HG03520 (cell line): ENCODE results near the gene SAAL1.
"Not testable (repeated sequence)": the region's sequence is repeated elsewhere in the genome, so short reads cannot be mapped to it uniquely, and the experiment has no call there.

ENCODE experiments used
- ATAC-seq: cut with Tn5 transposase; IDR thresholded peaks from one replicate; pipeline ENCODE4 v1.9.1; 2021; ENCODE audit warnings: mild to moderate bottlenecking, moderate library complexity; ENCODE audit not compliant: unreplicated experiment

The SAAL1 gene, protein sequence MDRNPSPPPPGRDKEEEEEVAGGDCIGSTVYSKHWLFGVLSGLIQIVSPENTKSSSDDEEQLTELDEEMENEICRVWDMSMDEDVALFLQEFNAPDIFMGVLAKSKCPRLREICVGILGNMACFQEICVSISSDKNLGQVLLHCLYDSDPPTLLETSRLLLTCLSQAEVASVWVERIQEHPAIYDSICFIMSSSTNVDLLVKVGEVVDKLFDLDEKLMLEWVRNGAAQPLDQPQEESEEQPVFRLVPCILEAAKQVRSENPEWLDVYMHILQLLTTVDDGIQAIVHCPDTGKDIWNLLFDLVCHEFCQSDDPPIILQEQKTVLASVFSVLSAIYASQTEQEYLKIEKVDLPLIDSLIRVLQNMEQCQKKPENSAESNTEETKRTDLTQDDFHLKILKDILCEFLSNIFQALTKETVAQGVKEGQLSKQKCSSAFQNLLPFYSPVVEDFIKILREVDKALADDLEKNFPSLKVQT

DNA sequence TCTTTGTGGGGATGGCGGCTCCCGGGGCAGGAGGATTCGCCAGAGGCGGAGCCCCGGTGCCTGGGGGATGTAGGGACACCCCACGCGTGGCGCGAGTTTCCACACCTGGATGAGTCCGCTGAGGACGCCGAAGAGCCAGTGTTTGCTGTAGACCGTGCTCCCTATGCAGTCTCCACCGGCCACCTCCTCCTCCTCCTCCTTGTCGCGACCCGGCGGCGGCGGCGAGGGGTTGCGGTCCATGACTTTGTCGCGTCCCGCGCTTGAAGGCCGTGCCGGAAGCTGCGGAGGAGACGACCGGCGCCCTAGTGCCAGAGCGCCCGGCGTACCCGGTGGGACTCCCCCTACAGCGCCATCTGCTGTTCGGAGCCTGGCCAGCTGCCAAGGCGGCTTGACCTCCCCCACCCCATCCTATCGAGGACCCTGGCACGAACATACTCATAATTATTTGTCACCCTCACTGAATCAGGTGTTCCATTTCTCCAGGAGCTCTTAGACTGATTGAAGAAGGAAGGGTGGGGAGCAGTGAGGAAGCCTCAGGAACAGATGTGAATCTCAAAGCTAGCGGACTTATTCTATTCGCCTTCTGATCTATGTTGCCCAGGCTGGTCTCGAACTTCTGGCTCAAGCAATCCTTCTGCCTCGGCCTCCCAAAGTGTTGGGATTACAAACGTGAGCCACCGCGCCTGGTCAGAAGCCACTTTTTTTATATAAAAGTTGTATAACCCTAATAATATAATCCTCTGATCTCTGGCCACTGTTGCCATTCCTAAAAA lies at the start of gene SAAL1:
SAAL1 (minus strand) TSS at position 281 of the 773 bp plus-strand sequence; CDS start at position 240, 41 bp downstream.
- ATAC-seq = peak; percentile 94

DNA sequence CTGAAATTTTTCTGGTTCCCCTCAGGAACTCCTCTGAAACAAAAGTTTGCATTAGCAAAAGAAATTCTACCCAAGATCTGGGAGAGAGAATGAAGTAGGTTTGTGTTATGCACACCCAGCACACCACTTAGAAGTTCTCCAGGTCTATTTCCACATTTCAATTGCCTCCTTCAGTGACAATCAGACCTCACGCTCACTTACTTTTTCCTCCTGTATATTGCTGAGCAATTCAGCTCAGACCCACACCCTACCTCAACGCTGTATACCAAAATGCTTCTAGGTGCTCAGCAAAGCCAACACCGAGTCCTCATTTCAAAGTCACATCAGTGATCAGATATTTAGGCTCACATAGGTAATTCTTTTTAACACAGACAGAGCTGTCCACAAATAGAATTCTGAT lies 45.7 kb upstream of the SAAL1 start:
- ATAC-seq = no peak

DNA sequence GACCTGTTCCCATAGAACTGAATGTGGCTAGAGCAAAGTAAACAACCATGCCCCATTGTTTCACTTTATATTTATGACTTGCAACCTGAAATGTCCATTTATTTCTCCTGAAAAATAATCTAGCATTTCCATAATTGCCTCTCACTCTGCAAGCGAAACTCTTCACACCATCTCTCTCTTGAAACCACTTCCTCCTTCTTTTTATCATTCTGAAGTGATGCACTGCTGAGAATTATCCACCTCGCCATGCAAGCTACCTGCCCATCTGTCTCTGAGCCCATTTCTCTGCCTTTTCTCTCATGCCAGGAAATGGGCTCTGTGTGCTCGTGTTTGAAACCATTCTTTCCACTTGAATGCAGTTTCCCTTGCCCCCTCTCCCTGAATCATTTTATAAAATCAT lies 40.0 kb upstream of the SAAL1 start:
- no peak for ATAC-seq

DNA sequence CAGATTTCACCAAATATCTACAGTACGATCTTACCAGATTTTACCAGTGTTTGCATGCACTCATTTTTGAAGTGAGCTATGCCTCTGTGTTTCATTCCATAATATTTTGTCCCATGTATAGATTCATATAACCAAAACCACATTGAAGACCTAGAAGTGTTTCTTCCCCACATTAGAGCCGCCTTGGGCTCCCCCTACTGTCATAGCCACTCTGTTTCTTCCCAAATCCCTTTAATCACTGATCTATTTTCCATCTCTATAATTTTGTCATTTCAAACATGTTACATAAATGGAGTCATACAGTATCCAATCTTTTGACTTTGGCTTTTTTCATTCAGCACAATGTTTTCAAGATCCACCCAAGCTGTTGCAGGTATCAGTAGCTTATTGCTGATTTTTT lies 39.1 kb upstream of the SAAL1 start:
- no peak for ATAC-seq

DNA sequence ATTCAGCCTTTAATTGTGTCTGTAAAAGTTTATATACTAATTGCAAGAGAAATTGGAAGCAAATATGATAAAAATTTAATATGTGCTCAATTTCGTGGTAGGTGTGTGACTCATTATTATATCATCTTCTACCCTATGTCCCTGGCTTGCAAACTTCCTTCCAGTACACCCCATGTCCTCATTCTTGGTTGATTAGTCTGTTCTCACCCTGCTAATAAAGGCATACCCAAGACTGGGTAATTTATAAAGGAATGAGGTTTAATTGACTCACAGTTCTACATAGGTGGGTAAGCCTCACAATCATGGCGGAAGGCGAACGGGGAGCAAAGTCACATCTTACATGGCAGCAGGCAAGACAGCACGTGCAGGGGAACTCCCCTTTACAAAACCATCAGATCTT lies 38.4 kb upstream of the SAAL1 start:
- no peak for ATAC-seq

DNA sequence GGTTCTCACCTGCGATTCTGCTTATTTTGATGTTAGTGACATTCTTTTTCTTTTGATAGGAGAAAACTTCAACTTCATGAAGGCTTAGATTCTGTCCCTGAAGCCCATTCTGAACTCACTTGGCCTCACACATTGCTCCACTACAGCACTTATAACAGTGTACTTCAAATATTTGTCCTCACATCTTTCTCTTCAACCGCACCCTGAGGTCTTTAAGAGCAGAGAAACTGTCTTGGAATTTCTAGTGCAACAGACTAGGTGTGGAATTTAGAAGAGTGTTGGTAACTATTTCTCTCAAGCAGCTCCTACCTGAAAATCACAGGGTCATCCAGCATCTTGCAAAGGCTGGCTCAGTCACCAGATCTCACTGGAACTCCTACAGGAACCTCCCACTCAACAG lies 34.3 kb upstream of the SAAL1 start:
- no peak for ATAC-seq

DNA sequence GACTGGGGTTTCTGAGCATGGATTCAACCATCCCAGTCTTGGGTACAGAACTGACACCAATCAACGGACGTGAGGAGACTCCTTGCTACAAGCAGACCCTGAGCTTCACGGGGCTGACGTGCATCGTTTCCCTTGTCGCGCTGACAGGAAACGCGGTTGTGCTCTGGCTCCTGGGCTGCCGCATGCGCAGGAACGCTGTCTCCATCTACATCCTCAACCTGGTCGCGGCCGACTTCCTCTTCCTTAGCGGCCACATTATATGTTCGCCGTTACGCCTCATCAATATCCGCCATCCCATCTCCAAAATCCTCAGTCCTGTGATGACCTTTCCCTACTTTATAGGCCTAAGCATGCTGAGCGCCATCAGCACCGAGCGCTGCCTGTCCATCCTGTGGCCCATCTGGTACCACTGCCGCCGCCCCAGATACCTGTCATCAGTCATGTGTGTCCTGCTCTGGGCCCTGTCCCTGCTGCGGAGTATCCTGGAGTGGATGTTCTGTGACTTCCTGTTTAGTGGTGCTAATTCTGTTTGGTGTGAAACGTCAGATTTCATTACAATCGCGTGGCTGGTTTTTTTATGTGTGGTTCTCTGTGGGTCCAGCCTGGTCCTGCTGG lies 31.4 kb upstream of the SAAL1 start:
- no peak for ATAC-seq

DNA sequence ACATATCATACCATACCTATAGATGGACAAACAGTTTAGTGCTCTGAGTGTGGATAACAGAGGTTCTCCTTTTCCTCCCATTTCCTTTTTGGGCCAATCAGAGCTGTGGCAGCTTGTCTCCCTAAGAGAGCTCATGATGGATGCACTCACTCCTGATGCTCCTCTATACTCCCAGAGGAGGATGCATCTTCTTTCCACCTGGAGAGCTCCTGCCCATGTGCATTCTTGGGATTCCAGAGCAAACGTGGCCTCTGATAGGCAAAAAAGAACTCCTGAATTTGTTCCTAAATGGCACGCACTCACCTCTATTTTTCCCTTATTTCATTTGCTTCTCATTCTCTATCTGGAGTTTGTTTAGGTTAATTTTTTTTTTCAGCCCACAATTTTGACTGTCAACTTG lies 29.4 kb upstream of the SAAL1 start:
- no peak for ATAC-seq

DNA sequence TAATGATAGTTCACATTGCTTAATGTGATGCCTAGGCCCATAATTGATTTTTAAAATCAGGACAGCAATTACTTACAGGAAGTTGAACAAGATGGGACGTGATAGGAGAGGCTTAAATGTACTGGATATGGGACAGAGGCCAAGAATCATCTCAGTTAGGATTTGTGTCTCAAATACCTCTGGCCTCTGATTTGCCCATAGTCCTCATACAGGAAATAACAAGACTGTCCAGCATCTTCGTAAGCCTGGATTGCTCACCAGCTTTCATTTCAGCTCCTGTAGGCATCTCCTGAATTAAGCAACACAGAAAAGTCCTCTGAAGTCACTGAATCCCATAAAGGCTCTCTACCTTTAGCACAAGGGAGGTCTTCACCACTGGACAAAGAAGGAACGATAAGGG lies 26.5 kb upstream of the SAAL1 start, which contains the start of gene MRGPRX3:
MRGPRX3 (plus strand) TSS at position 231 of the 400 bp plus-strand sequence. CDS start 4,632 bp downstream, outside the sequence.
- ATAC-seq = no peak

DNA sequence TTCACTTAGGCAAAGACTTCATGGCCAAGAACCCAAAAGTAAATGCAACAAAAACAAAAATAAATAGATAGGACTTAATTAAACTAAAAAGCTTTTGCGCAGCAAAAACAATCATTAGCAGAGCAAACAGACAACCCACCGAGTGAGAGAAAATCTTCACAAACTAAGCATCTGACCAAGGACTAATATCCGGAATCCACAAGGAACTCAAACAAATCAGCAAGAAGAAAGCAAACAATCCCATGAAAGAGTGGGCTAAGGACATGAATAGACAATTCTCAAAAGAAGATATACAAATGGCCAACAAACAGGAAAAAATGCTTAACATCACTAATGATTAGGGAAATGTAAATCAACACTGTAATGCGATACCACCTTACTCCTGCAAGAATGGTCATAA lies 25.2 kb upstream of the SAAL1 start:
- ATAC-seq = not testable (repeated sequence)

DNA sequence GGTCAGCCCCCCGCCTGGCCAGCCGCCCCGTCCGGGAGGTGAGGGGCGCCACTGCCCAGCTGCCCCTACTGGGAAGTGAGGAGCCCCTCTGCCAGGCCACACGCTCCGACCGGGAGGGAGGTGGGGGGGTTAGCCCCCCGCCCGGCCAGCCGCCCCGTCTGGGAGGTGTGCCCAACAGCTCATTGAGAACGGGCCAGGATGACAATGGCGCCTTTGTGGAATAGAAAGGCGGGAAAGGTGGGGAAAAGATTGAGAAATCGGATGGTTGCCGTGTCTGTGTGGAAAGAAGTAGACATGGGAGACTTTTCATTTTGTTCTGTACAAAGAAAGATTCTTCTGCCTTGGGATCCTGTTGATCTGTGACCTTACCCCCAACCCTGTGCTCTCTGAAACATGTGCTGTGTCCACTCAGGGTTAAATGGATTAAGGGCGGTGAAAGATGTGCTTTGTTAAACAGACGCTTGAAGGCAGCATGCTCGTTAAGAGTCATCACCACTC lies 15.5 kb upstream of the SAAL1 start:
- not testable (repeated sequence) for ATAC-seq

DNA sequence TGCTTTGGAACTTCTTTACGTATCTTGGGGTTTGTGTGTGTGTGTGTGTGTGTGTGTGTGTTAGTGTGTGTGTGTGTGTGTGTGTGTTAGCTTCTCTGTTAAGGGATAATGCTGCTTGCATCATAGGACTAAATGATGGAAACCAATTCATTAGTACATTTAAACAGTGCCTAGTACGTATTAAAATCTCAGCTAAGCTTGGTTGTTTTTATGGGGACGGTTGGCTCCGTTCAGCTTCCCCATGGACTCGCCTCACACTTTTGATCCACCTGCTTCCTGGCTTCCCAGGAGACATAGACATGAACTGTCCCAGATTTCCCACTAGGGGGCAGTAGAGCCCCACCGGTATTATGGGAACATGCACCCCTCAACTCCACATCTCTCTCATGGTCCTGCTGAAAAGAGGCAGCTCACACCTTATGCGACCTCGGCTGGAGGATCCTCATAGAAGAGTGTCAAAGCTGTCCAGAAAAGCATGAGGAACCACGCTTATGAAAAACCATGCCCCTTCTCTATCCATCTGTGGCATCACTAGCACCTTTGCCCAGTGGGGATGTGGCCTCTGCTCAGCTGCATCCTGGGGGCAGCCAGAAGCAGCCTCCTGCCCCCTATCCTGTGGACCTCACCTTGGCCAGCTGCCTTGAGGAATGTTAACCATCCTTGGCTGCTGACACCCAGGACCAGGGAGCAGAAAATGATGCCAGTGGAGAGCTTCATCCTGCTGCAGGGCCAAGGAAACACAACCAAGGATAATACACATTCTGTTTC lies 9.7 kb upstream of the SAAL1 start:
- ATAC-seq = peak; percentile 90

DNA sequence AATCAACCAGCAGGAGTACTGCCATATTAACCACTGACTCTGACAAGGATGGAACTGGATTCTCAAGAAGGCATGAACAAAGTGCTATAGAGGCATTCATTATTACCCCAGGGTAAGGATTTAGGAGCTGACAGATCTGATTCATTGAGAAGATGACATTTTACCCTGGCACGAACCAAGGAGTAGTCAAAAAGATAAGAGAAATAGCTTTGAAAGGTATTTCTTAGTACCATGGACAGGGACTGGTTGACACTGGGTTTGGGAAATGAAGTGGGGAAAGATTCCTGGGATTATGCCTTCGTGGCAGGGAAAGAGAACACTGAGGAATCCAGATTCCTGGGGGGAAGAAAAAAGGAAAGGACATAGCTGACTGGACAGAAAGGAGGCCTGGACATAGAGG lies 5.1 kb upstream of the SAAL1 start:
- no peak for ATAC-seq

DNA sequence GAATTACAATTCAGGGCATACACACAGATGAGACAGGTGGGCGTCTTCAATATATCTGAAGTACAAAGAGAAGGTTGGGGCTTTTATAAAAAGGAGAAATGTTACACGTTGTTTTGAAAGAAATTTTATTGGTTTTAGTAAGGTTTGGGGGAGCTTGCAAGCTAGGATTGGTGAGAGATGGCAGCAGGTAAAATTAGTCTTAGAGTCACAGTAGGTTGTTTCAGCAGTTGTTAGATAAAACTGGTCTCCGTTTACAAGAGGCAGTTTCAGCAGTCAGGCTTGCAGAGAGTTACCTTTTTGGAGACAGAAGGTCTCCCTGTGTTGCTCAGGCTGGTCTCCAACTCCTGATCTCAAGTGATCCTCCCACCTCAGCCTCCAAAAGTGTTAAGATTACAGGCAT lies 2.4 kb upstream of the SAAL1 start:
- ATAC-seq = no peak

DNA sequence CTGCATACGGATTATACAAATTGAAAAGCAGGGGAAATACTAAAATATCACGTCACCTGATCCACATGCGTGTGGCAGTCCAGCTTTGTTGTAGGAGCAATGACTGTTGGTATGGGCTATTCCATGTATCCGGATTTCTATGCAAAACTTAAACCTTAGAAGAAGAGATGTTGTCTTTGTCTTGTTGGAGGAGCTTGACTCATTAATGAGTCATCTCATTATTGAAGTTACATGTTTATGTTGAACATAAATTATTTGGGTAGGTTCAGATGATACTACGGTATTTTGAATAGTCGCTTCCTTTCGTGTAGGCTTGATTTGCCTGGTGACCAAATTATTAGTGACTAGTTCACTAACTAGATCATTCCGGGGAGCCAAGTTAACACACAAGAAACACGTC lies 806 bp upstream of the SAAL1 start:
- no peak for ATAC-seq

DNA sequence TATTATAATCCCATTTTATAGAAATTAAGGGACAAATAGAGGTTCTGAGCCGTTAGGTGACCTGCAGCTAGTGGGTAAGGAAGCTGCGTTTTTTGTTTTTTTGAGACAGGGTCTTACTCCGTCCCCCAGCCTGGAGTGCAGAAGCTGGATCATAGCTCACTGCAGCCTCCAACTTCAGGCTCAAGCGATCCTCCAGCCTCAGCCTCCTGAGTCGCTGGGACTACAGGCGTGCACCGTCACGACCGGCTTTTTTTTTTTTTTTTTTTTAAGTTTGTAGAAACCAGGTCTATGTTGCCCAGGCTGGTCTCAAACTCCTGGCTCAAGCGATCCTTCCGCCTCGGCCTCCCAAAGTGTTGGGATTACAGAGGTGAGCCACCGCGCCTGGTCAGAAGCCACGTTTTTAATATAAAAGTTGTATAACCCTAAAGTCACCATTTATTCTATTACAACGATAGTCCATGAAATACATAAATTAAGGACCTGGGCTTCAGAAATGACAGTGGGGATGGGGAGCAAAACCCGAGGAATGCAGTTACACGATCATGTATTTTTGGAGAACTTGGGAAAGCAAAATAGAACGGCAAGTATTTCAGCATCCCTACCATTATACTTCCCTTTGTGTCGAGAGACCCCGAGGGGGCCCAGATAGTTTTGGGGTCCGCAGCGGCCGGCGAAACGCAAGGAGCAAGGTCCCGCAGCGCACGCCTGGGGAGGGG lies 638 bp downstream of the SAAL1 start:
- no peak for ATAC-seq

DNA sequence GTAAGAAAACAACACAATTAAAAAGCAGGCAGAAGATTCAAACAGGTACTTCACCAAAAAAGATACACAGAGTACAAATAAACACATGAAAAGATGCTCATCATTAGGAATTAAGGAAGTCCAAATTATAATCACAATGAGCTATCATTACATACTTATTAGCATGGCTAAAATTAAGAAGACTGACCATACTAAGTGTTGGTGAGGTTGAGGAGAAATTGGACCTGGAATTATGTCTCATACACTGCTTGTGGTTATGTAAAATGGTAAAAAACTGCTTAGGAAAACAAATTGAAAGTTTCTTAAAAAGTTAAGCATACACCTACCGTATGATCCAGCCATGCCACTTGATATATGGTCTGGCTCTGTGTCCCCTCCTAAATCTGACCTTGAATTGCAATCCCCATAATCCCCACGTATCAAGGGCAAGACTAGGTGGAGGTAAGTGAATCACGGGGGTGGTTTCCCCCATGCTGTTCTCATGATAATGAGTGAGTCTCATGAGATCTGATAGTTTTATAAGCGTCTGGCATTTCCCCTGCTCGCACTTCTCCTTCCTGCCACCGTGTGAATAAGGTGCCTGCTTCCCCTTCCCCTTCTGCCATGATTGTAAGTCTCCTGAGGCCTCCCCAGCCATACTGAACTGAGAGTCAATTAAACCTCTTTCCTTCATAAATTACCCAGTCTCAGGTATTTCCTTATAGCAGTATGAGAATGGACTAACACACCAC lies 4.8 kb downstream of the SAAL1 start:
- ATAC-seq = no peak

DNA sequence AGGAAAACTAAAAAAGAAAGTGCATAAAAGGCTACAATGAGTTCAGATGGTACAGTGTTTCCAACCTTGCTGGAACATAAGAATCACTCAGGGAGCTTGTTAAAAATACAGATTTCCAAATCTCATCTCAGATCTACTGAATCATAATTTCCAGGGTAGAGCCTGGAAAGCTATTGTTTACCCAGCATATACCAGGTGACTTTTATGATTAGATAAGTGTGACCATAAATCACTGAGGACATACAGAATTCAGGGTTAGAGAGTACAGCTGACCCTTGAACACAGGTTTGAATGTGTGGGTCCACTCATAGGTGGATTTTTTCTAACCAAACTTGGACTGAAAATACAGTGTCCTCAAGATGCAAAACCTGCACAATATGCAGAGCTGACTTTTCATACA lies 11.9 kb downstream of the SAAL1 start:
- ATAC-seq = no peak

DNA sequence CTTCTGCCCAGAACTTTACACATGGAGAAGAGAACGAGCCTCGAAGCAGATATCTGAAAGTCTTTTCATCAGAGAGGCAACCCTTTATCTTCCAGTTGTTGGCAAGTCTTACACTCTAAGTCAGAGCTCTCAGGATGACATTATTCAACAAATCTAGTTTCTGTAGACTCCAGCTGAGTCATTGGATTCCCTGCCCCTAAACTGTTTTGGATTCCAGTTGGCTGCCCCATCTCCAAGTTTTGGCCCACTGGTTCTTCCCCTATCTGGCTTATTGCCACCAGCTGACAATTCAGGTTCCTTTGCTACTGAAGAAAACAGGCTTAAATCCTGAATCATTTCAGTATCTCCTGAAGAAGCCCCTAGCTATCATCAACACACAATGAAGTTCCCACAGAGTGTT lies 14.2 kb downstream of the SAAL1 start:
- ATAC-seq = no peak
